Muscle layer of duodenum (tissue), 2 donors: ENCODE measurements around the gene C16orf95.

Experiments used
- H3K27ac ChIP-seq: one replicate; pipeline ENCODE4 v1.7.0; 2013; ENCODE audit warnings: mild to moderate bottlenecking, low read length
- H3K27me3 ChIP-seq: one replicate; pipeline ENCODE4 v1.7.0; 2013; ENCODE audit warnings: low read depth, mild to moderate bottlenecking, control low read depth, low read length
- H3K36me3 ChIP-seq, 2 donors: one replicate each; pipeline ENCODE4 v1.7.0; 2013; ENCODE audit warnings: low read length in 2 of 2, control low read depth in 1 of 2, mild to moderate bottlenecking in 1 of 2; ENCODE audit not compliant: insufficient read depth in 2 of 2, control insufficient read depth in 1 of 2
- H3K4me1 ChIP-seq, 2 donors: one replicate each; pipeline ENCODE4 v1.7.0; 2013; ENCODE audit warnings: low read length in 2 of 2, mild to moderate bottlenecking in 2 of 2, control low read depth in 1 of 2, moderate library complexity in 1 of 2; ENCODE audit not compliant: insufficient read depth in 2 of 2, control insufficient read depth in 1 of 2
- H3K4me3 ChIP-seq, 2 donors: one replicate each; pipeline ENCODE4 v1.7.0; 2013; ENCODE audit warnings: low read length in 2 of 2, low read depth in 1 of 2, mild to moderate bottlenecking in 1 of 2
- H3K9me3 ChIP-seq, 2 donors: one replicate each; pipeline ENCODE4 v1.7.0; 2013; ENCODE audit warnings: low read length in 2 of 2, control low read depth in 1 of 2, mild to moderate bottlenecking in 1 of 2; ENCODE audit not compliant: control insufficient read depth in 1 of 2
- donor health status: healthy.

The C16orf95 gene

DNA sequence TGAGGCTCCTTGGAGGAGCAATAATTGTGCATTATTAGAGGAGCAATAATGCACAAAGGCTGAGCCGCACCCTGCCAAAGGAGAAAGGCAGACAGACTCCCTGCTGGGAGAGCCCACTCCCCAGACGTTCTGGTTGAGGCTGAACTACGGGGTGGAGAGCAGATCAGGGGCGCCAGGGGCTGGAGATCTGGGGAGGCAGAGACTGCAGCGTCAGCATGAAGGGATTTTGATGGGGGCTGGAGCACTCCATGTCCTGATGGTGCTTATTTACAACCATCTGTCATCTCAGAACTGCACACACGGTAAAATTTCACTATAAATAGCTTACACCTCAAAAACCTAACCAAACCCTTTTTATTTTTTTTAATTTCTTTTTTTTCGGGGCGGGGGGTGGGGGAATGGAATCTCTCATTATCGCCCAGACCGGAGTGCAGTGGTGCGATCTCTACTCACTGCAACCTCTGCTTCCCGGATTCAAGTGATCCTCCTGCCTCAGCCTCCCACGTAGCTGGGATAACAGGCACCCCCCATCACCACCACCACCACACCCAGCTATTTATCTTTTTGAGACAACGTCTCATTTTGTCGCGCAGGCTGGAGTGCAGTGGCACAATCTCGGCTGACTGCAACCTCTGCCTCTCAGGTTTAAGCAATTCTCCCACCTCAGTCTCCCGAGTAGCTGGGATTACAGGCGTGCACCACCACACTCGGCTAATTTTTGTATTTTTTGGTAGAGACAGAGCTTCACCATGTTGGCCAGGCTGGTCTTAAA, 4.3 kb upstream of the C16orf95 start:
- Histone ChIP-seq H3K9me3 (no peaks in the 10 kb centered on the region), H3K4me1 (peaks cover 0 to 16% of the 10 kb centered on the region in 2 donors), H3K4me3 (no peak overlapping the region), H3K27ac (no peak overlapping the region), H3K27me3 (no peaks in the 10 kb centered on the region), H3K36me3 (peaks cover 0 to 2% of the 10 kb centered on the region in 2 donors)

GRCh38 chr16:87320510-87321227, 3.5 kb upstream of the C16orf95 start:
- no peaks in the 10 kb centered on the region for H3K27me3 ChIP-seq
- no peaks in the 10 kb centered on the region for H3K9me3 ChIP-seq
- H3K27ac ChIP-seq = no peak overlapping the region
- no peak overlapping the region for H3K4me3 ChIP-seq
- peaks cover 0 to 2% of the 10 kb centered on the region in 2 donors for H3K36me3 ChIP-seq
- peaks cover 0 to 16% of the 10 kb centered on the region in 2 donors for H3K4me1 ChIP-seq

DNA sequence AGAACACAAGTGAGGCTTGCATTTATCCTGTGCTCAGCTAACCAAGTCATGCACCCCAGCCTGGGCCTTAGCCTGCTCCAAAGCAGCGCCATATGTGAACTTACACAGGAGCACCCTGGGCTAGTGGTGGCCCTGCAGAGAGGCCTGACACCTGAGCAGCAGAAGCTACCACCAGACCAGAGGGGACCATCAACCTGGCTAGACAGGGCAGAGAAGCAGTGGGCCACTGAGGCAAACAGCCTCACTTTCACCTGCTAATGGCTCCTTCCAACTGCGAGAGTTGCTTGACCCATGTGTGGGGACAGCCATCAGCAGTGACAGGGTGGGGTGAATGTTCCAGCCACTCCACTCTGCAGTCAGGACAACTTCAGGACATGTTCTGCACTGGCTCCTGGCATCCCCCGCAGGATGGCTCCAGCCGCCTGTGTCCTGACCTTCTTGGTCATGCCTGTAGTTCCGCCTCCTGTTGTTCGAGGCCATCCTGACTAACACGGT, 2.9 kb upstream of the C16orf95 start:
- H3K4me3 ChIP-seq = no peak overlapping the region
- no peaks in the 10 kb centered on the region for H3K27me3 ChIP-seq
- no peaks in the 10 kb centered on the region for H3K9me3 ChIP-seq
- H3K27ac ChIP-seq = no peak overlapping the region
- peaks cover 0 to 15% of the 10 kb centered on the region in 2 donors for H3K4me1 ChIP-seq
- H3K36me3 ChIP-seq = peaks cover 0 to 2% of the 10 kb centered on the region in 2 donors

GRCh38 chr16:87319011-87319410, 1.8 kb upstream of the C16orf95 start:
- Histone ChIP-seq H3K27me3 (no peaks in the 10 kb centered on the region), H3K4me3 (no peak overlapping the region), H3K4me1 (peaks cover 0 to 6% of the 10 kb centered on the region in 2 donors), H3K27ac (no peak overlapping the region), H3K36me3 (peaks cover 0 to 2% of the 10 kb centered on the region in 2 donors), H3K9me3 (no peaks in the 10 kb centered on the region)

GRCh38 chr16:87317750-87318644, 805 bp upstream of the C16orf95 start:
- peak overlapping the region; percentile 89 for H3K27ac ChIP-seq
- no peaks in the 10 kb centered on the region for H3K9me3 ChIP-seq
- H3K36me3 ChIP-seq = peaks cover 0 to 2% of the 10 kb centered on the region in 2 donors
- H3K27me3 ChIP-seq = no peaks in the 10 kb centered on the region
- peaks cover 0 to 6% of the 10 kb centered on the region in 2 donors for H3K4me1 ChIP-seq
- peak overlapping the region; percentile 75 to 94 for H3K4me3 ChIP-seq

- Histone ChIP-seq H3K4me3 (peak overlapping the region; percentile 75 to 94), H3K27ac (peak overlapping the region; percentile 89), H3K36me3 (peaks cover 0 to 2% of the 10 kb centered on the region in 2 donors), H3K27me3 (no peaks in the 10 kb centered on the region), H3K9me3 (no peaks in the 10 kb centered on the region), H3K4me1 (peaks cover 0 to 6% of the 10 kb centered on the region in 2 donors)
These were observed 706 bp downstream of the C16orf95 start for GRCh38 chr16:87316450-87316922.

DNA sequence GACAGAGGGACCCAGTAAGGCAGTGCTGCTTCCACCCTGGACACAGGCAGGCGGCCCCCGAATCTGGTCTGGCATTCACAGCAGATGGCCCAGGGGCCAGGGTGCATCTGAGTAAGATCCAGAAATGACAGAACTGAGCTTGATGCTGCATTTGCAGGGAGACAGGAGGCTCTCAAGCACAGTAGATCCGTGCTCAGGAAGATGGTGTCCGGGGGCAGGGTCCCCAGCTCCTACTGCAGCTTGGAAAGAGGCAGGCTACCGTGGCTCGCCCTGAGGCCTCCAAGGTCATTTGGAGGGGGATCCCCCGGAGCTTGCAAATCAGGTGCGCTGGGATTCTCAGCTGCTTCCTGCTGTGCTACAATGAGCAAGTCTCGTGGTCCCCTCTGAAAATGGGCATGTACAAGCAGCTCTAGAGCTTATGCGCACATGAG, 2.2 kb downstream of the C16orf95 start:
- Histone ChIP-seq H3K4me3 (no peak overlapping the region), H3K4me1 (peaks cover 0 to 6% of the 10 kb centered on the region in 2 donors), H3K27me3 (no peaks in the 10 kb centered on the region), H3K9me3 (no peaks in the 10 kb centered on the region), H3K36me3 (no peaks in the 10 kb centered on the region), H3K27ac (no peak overlapping the region)

- H3K36me3 ChIP-seq = no peaks in the 10 kb centered on the region
- peaks cover 0 to 5% of the 10 kb centered on the region in 2 donors for H3K9me3 ChIP-seq
- H3K27me3 ChIP-seq = no peaks in the 10 kb centered on the region
- no peak overlapping the region for H3K4me3 ChIP-seq
- H3K4me1 ChIP-seq = no peaks in the 10 kb centered on the region
- no peak overlapping the region for H3K27ac ChIP-seq
These were observed 5.2 kb downstream of the C16orf95 start for GRCh38 chr16:87312008-87312407.

DNA sequence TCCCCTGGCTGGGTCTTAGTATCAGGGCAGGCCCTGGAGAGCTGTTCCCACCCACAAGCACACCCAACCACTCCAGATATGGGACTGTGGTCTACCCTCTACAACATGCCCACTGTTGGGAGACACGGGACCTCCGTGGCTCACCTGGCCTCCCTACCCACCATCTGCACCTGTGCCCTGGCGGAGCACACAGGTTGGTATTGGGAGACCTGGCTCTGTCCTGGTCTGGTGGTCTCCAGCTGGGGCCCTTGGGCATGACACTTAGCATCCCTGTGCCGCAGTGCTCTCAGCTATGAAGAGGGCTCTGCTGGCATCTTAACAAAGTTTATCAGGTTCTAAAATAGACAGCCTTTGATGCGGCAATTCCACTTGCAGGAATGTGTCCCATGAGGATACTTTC, 5.8 kb downstream of the C16orf95 start:
- H3K36me3 ChIP-seq = no peaks in the 10 kb centered on the region
- H3K4me3 ChIP-seq = no peak overlapping the region
- H3K4me1 ChIP-seq = no peaks in the 10 kb centered on the region
- peaks cover 0 to 5% of the 10 kb centered on the region in 2 donors for H3K9me3 ChIP-seq
- H3K27ac ChIP-seq = no peak overlapping the region
- no peaks in the 10 kb centered on the region for H3K27me3 ChIP-seq

DNA sequence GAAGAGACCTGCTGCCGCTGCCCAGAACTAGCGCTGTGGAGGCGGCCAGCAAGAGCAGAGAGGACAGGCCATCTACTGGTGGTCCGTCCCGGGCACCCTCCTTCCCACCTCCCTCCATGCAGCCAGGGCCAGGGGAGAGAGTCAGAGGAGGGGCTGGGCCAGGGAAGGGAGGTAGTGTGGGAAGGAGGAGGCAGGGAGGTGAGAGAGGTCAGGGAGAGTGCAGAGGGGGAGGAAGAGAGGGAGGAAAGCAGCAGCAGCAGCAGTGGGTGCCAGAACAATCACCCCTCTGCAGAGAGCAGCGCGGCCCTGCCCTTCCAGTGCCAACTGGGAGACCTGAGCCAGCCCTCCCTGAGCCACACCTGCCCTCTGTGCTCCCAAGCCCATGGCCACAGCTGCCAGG, 6.6 kb downstream of the C16orf95 start:
- Histone ChIP-seq H3K4me3 (no peak overlapping the region), H3K4me1 (no peaks in the 10 kb centered on the region), H3K9me3 (peaks cover 0 to 5% of the 10 kb centered on the region in 2 donors), H3K27ac (no peak overlapping the region), H3K27me3 (no peaks in the 10 kb centered on the region), H3K36me3 (no peaks in the 10 kb centered on the region)
